ENCODE results near the gene CDH8.

- TF ChIP-seq POLR2AphosphoS5 (IDR thresholded peaks at IDR 0.05) (no peak), CTCF (IDR thresholded peaks at IDR 0.05) (no peak), POLR2A (IDR thresholded peaks at IDR 0.05) (no peak)
Observed at GRCh38 chr16:61798741-61799140, 237.5 kb downstream of the CDH8 start.
